Right atrium auricular region (tissue), 2 donors: ENCODE data around the gene WIPI1. TPM values are rescaled to one million over a fixed set of nuclear protein-coding genes. Genes with fewer than 3 reads are reported as not detected.

Experiments
- DNase-seq: peaks from one replicate; pipeline ENCODE4 v3.0.0-alpha.2; 2019; ENCODE audit warnings: low spot score
- H3K27ac ChIP-seq, 2 donors: fragments of 200-600 bp; sonication (generic); 1 replicate in 1 of 2; 2 replicates in 1 of 2; pipeline ENCODE4 v1.5.1; 2016 to 2019
- H3K27me3 ChIP-seq, 2 donors: fragments of 200-600 bp; sonication (generic); one replicate each; pipeline versions ENCODE4 v1.5.1 to v1.6.0; 2017 to 2019
- H3K36me3 ChIP-seq: fragments of 200-600 bp; sonication (generic); one replicate; pipeline ENCODE4 v1.5.1; 2016
- H3K4me1 ChIP-seq, 2 donors: fragments of 200-600 bp; sonication (generic); one replicate each; pipeline versions ENCODE4 v1.5.1 to v1.6.0; 2017 to 2019
- H3K4me3 ChIP-seq, 2 donors: fragments of 200-600 bp; sonication (generic); 1 replicate in 1 of 2; 2 replicates in 1 of 2; pipeline ENCODE4 v1.5.1; 2017 to 2019; ENCODE audit warnings: mild to moderate bottlenecking in 1 of 2, moderate library complexity in 1 of 2
- H3K9me3 ChIP-seq, 2 donors: fragments of 200-600 bp; sonication (generic); one replicate each; pipeline ENCODE4 v1.5.1; 2019
- total RNA-seq, 2 donors: library from RNA; depleted of rRNA; stranded (reverse); fragments of >200 nt; gene quantifications; one replicate each; pipeline ENCODE4 v1.1.0, GENCODE V29; 2016
- TF ChIP-seq, protein P1 (sequence below), 2 donors: fragments of 200-600 bp; sonication (generic); IDR thresholded peaks; one replicate each; pipeline ENCODE4 v1.5.1; 2019; ENCODE audit warnings: antibody characterized with exemption in 2 of 2

The WIPI1 gene
- total RNA-seq, 2 donors from 2014 or later: 50.3 to 76.2 TPM

DNA sequence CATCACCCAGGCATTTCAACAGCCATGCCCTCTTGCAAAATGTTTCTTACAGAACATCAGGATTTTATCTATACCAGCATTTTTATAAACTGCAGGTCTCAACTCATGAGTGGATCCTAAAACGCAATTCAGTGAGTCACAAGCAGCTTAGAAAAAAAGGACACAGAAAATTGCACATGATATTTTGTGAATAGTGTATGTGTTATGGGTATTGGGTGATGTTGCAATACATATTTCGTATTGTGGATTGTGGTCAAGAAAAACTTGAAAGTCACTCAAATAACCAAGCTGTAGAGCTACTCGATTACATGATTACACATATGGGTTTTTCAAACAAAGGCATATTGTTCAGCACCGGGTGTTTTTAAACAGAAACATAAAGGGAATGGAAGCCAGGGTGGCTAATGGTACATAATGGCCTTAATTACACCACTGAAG, 1.4 kb downstream of the WIPI1 start:
- peak overlapping the region; percentile 95 to 98 for H3K27ac ChIP-seq
- H3K4me3 ChIP-seq: peak overlapping the region; percentile 61 to 93
- TF ChIP-seq, protein P1, sequence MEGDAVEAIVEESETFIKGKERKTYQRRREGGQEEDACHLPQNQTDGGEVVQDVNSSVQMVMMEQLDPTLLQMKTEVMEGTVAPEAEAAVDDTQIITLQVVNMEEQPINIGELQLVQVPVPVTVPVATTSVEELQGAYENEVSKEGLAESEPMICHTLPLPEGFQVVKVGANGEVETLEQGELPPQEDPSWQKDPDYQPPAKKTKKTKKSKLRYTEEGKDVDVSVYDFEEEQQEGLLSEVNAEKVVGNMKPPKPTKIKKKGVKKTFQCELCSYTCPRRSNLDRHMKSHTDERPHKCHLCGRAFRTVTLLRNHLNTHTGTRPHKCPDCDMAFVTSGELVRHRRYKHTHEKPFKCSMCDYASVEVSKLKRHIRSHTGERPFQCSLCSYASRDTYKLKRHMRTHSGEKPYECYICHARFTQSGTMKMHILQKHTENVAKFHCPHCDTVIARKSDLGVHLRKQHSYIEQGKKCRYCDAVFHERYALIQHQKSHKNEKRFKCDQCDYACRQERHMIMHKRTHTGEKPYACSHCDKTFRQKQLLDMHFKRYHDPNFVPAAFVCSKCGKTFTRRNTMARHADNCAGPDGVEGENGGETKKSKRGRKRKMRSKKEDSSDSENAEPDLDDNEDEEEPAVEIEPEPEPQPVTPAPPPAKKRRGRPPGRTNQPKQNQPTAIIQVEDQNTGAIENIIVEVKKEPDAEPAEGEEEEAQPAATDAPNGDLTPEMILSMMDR (IDR thresholded peaks at IDR 0.05): no peak
- H3K4me1 ChIP-seq: peaks cover 0 to 53% of the 10 kb centered on the region in 2 donors
- no peaks in the 10 kb centered on the region for H3K27me3 ChIP-seq
- H3K9me3 ChIP-seq: no peaks in the 10 kb centered on the region
- H3K36me3 ChIP-seq: peaks cover 18% of the 10 kb centered on the region
- DNase-seq: no peak

DNA sequence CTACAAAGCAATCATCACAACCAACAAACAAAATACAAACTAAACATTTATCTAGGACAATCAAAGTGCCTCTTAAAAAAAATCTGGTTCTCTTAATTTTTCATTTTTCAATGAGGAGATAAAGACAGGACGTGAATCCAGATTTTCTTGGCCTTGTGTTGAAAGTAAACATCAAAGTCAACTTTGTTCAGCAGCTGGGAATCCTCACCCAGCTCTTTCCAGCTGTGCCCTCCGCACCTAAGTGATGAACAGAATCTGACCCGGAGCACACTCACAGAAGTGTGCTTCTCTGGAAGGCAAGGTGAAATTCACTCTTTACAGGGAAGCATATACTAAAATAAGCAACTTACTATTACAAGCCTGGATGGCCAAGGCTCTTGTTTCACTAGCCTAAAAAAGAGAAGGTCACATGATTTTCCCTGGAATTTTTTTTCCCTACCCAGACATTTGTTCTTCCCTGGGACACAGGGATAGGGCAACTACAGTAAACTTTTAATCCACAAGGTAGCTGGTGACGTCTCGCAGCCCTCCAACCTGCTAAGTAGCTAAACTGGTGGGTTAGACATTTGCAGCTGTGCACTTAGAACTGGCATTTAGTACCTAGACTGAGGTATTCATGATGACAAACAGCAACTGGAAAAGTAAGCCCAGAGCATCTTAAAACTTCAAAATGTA, 3.2 kb downstream of the WIPI1 start:
- no peak for DNase-seq
- H3K27me3 ChIP-seq: no peaks in the 10 kb centered on the region
- peak overlapping the region; percentile 95 to 98 for H3K27ac ChIP-seq
- H3K4me3 ChIP-seq: no peak overlapping the region
- peaks cover 36% of the 10 kb centered on the region for H3K36me3 ChIP-seq
- H3K9me3 ChIP-seq: no peaks in the 10 kb centered on the region
- TF ChIP-seq, protein P1 (IDR thresholded peaks at IDR 0.05): no peak
- peaks cover 0 to 43% of the 10 kb centered on the region in 2 donors for H3K4me1 ChIP-seq

DNA sequence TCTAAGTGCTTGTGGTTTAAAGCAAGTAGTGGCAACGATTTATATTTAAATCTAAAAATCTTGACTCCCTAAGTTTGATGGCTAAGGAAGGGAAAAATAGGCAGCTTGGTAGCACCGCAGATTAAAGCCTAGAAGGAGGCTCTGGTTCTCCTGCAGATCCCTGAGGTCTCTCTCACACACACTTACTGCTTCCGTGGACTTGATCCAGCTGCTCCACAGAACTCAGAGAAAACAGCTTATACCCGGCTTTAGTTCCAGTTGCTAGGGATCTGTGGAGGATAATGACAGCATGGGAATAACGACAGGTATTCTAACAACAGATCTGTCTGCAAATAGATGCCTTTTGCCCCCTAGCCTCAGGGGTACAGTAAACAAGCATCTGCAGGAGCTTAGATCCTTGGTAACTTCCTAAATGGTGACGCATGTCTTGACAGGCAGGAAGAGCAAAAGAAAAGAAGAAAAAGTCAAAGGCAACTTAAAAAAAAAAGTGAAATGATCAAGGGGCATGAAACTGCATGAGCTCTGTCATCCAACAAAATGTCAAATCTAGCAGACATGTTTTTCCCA, 4.5 kb downstream of the WIPI1 start:
- peaks cover 0 to 37% of the 10 kb centered on the region in 2 donors for H3K4me1 ChIP-seq
- H3K36me3 ChIP-seq: peaks cover 49% of the 10 kb centered on the region
- no peaks in the 10 kb centered on the region for H3K27me3 ChIP-seq
- H3K4me3 ChIP-seq: no peak overlapping the region
- TF ChIP-seq, protein P1 (IDR thresholded peaks at IDR 0.05): no peak
- H3K9me3 ChIP-seq: no peaks in the 10 kb centered on the region
- peak overlapping the region; percentile 95 to 98 for H3K27ac ChIP-seq
- no peak for DNase-seq

DNA sequence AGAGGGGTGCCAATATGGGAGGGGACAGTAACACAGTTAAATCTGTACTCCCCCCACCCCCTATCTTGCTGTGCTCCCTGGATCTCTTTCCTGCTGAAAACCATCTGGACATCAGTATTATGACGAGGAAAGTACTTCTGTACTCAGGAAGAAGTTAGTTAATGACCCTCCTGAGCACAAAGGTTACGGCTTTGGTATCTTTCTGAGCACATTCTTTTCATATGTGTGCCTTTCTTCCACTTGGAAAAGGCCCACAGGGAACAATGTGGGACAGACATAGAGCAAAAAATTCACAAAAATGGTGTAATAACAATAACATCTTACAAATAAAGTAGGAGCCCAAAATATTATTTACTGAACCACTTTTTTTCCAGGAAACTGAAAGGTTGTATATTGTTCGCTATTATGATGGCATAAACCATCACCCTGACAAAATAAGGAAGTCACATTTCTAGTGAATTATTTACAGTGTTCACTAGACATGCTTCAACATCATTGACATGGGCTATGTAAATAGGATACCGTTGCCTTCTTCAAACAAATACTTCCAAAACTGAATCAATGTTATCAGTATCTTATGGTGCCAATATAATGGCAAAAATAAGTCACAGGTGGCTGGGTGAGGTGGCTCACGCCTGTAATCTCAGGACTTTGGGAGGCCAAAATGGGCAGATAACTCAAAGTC, 5.5 kb downstream of the WIPI1 start:
- DNase-seq: no peak
- H3K27ac ChIP-seq: peak overlapping the region in 1 of 2 donors; percentile 32
- no peak overlapping the region for H3K4me3 ChIP-seq
- H3K4me1 ChIP-seq: peaks cover 0 to 37% of the 10 kb centered on the region in 2 donors
- H3K27me3 ChIP-seq: no peaks in the 10 kb centered on the region
- H3K9me3 ChIP-seq: no peaks in the 10 kb centered on the region
- H3K36me3 ChIP-seq: peaks cover 59% of the 10 kb centered on the region
- TF ChIP-seq, protein P1 (IDR thresholded peaks at IDR 0.05): no peak

DNA sequence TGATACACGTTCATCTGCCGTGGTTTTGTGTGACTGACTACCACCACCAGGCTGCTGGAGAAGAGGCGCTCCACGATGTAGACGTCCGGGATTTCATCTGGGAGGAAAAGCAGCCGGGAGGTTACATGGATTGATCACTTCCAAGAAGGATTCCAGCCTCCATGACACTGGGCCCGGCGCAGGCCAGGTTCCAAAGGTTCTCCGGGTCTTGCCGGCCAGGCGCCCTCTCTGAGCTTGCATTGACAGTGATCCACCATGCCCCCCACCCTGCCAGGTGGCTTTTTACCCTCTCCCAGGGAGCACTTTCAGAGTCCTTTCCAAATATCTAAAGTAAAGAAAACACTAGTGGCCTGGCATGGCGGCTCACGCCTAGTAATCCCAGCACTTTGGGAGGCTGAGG, 6.5 kb downstream of the WIPI1 start:
- Histone ChIP-seq H3K9me3 (no peaks in the 10 kb centered on the region), H3K4me3 (no peak overlapping the region), H3K27ac (no peak overlapping the region), H3K27me3 (no peaks in the 10 kb centered on the region), H3K36me3 (peaks cover 69% of the 10 kb centered on the region), H3K4me1 (peaks cover 0 to 29% of the 10 kb centered on the region in 2 donors)
- TF ChIP-seq, protein P1 (IDR thresholded peaks at IDR 0.05): no peak
- DNase-seq: no peak
